Lung (tissue), 12 donors: ENCODE measurements around the gene ALPK3. TPM values are rescaled to one million over a fixed set of nuclear protein-coding genes. Genes with fewer than 3 reads are reported as not detected.

Experiments
- ATAC-seq: fragments of 200-7000 bp; cut with Tn5 transposase; one replicate; pipeline ENCODE4 v1.9.1; 2020; ENCODE audit warnings: moderate number of reproducible peaks; ENCODE audit not compliant: insufficient read depth, low FRiP score
- DNase-seq, 3 donors: peaks; one replicate each; pipeline ENCODE4 v3.0.0-alpha.2; 2013 to 2017
- H3K27ac ChIP-seq, 2 donors: one replicate each; pipeline ENCODE4 v1.5.1; 2013; ENCODE audit warnings: mild to moderate bottlenecking in 2 of 2, moderate library complexity in 2 of 2, control low read depth in 1 of 2, inconsistent platforms in 1 of 2, low read depth in 1 of 2, low read length in 1 of 2
- H3K27me3 ChIP-seq, 3 donors: one replicate each; pipeline ENCODE4 v1.5.1; 2013; ENCODE audit warnings: low read length in 2 of 3; ENCODE audit not compliant: control insufficient read depth in 3 of 3, insufficient read depth in 3 of 3
- H3K36me3 ChIP-seq, 4 donors: one replicate each; pipeline ENCODE4 v1.5.1; 2013; ENCODE audit warnings: low read length in 4 of 4, mild to moderate bottlenecking in 1 of 4, moderate library complexity in 1 of 4; ENCODE audit not compliant: control insufficient read depth in 4 of 4, insufficient read depth in 4 of 4
- H3K4me1 ChIP-seq, 5 donors: one replicate each; pipeline ENCODE4 v1.5.1; 2013; ENCODE audit warnings: low read length in 5 of 5, mild to moderate bottlenecking in 2 of 5, moderate library complexity in 1 of 5; ENCODE audit not compliant: control insufficient read depth in 5 of 5, insufficient read depth in 5 of 5
- H3K4me3 ChIP-seq: one replicate; pipeline ENCODE4 v1.5.1; 2013; ENCODE audit warnings: mild to moderate bottlenecking, control low read depth, moderate library complexity
- H3K9ac ChIP-seq, 2 donors: one replicate each; pipeline ENCODE4 v1.5.1; 2013; ENCODE audit warnings: low read length in 2 of 2, control low read depth in 1 of 2; ENCODE audit not compliant: insufficient read depth in 1 of 2
- H3K9me3 ChIP-seq, 4 donors: one replicate each; pipeline ENCODE4 v1.5.1; 2013; ENCODE audit warnings: low read length in 3 of 4, mild to moderate bottlenecking in 1 of 4, moderate library complexity in 1 of 4; ENCODE audit not compliant: control insufficient read depth in 4 of 4, insufficient read depth in 3 of 4
- CTCF ChIP-seq: IDR thresholded peaks from 2 replicates; pipeline ENCODE4 v1.5.1; 2012; ENCODE audit warnings: mild to moderate bottlenecking; ENCODE audit errors: control extremely low read depth, extremely low read depth
- WGBS, 2 donors: extraction: QIAGEN DNeasy Blood & Tissue Kit; methylation state at CpG; one replicate each; pipeline ENCODE4 v1.1.7; 2013; 5-methylcytosine and 5-hydroxymethylcytosine counted together
- polyA plus RNA-seq, 2 donors: library from polyadenylated mRNA; stranded (reverse); fragments of 200-250 nt; gene quantifications; one replicate each; pipeline ENCODE4 v1.2.1, GENCODE V29; 2013
- total RNA-seq, 2 donors: library from RNA; depleted of rRNA in 1 of 2; stranded (reverse); fragments of >200 nt in 1 of 2; gene quantifications; one replicate each; pipeline ENCODE4 v1.2.1, GENCODE V29; 2014 to 2021
- donor health status: control.
- donor health status: control.
- donor health status: Bipolar disorder and iron deficiency.
- donor health status: healthy.
- donor health status: DM: yes; HTN: yes; CAD: no.

The ALPK3 gene
- total and polyA plus RNA-seq, 4 donors = 3.1 to 12.2 (median 6.2) TPM

GRCh38 chr15:84830036-84830435 is 12.9 kb downstream of the ALPK3 start:
- 73 to 76% methylated on average over 2 of the region's 2 CpGs for WGBS, 2 donors
- H3K27ac ChIP-seq = peak overlapping the region in 1 of 2 donors; percentile 66
- no peak overlapping the region for H3K9ac ChIP-seq
- no peak overlapping the region for H3K4me3 ChIP-seq
- no peaks in the 10 kb centered on the region for H3K36me3 ChIP-seq
- peaks cover 0 to 21% (median 0%) of the 10 kb centered on the region in 5 donors for H3K4me1 ChIP-seq
- H3K9me3 ChIP-seq = no peaks in the 10 kb centered on the region
- no peak for DNase-seq
- no peak for TF ChIP-seq CTCF
- no peak for ATAC-seq
- no peaks in the 10 kb centered on the region for H3K27me3 ChIP-seq

GRCh38 chr15:84831028-84831427 is 13.9 kb downstream of the ALPK3 start:
- WGBS, 2 donors = 86 to 87% methylated on average over 5 of the region's 5 CpGs
- peak overlapping the region in 1 of 2 donors; percentile 35 for H3K27ac ChIP-seq
- no peak overlapping the region for H3K9ac ChIP-seq
- no peak for DNase-seq
- H3K4me3 ChIP-seq = no peak overlapping the region
- H3K4me1 ChIP-seq = peaks cover 0 to 22% (median 0%) of the 10 kb centered on the region in 5 donors
- no peaks in the 10 kb centered on the region for H3K36me3 ChIP-seq
- no peak for ATAC-seq
- no peaks in the 10 kb centered on the region for H3K9me3 ChIP-seq
- no peak for TF ChIP-seq CTCF
- H3K27me3 ChIP-seq = no peaks in the 10 kb centered on the region

GRCh38 chr15:84831613-84832012 is 14.5 kb downstream of the ALPK3 start:
- peaks cover 0 to 28% (median 0%) of the 10 kb centered on the region in 5 donors for H3K4me1 ChIP-seq
- no peaks in the 10 kb centered on the region for H3K27me3 ChIP-seq
- peak overlapping the region in 1 of 2 donors; percentile 55 for H3K27ac ChIP-seq
- H3K4me3 ChIP-seq = no peak overlapping the region
- H3K36me3 ChIP-seq = no peaks in the 10 kb centered on the region
- ATAC-seq (no peak), DNase-seq (no peak)
- H3K9ac ChIP-seq = no peak overlapping the region
- no peaks in the 10 kb centered on the region for H3K9me3 ChIP-seq
- WGBS, 2 donors = 63 to 64% methylated on average over 2 of the region's 2 CpGs
- TF ChIP-seq CTCF = no peak

GRCh38 chr15:84832448-84833040 is 15.4 kb downstream of the ALPK3 start:
- WGBS, 2 donors = 80 to 82% methylated on average over 2 of the region's 2 CpGs
- Histone ChIP-seq H3K4me3 (no peak overlapping the region), H3K36me3 (no peaks in the 10 kb centered on the region), H3K9ac (no peak overlapping the region), H3K27ac (peak overlapping the region in 1 of 2 donors; percentile 88), H3K4me1 (peaks cover 0 to 30% (median 0%) of the 10 kb centered on the region in 5 donors), H3K9me3 (no peaks in the 10 kb centered on the region), H3K27me3 (no peaks in the 10 kb centered on the region)
- ATAC-seq (no peak), DNase-seq (no peak)
- no peak for TF ChIP-seq CTCF
